Kidney (tissue), 14 donors: ENCODE data around the gene SURF2. TPM values are rescaled to one million over a fixed set of nuclear protein-coding genes. Genes with fewer than 3 reads are reported as not detected.

Source experiments
- DNase-seq, 5 donors: peaks; one replicate each; pipeline ENCODE4 v3.0.0-alpha.2; 2013 to 2020
- FAIRE-seq: peaks from 2 replicates; lab custom pipeline; 2012; peaks lifted over from hg19 to GRCh38; lab: Jason Lieb, UNC
- H3K27ac ChIP-seq, 2 donors: one replicate each; pipeline ENCODE4 v1.7.0; 2013; ENCODE audit warnings: low read depth in 2 of 2, low read length in 2 of 2, inconsistent platforms in 1 of 2
- H3K27me3 ChIP-seq: one replicate; pipeline ENCODE4 v1.7.1; 2013; ENCODE audit warnings: low read length, inconsistent platforms; ENCODE audit not compliant: control insufficient read depth, insufficient read depth
- H3K36me3 ChIP-seq, 3 donors: one replicate each; pipeline versions ENCODE4 v1.7.0 to v1.7.1; 2013; ENCODE audit warnings: low read length in 3 of 3, control low read depth in 1 of 3, inconsistent platforms in 1 of 3; ENCODE audit not compliant: insufficient read depth in 3 of 3, control insufficient read depth in 2 of 3
- H3K4me1 ChIP-seq, 3 donors: one replicate each; pipeline versions ENCODE4 v1.7.0 to v1.7.1; 2013; ENCODE audit warnings: low read length in 3 of 3, inconsistent platforms in 1 of 3, low read depth in 1 of 3; ENCODE audit not compliant: control insufficient read depth in 2 of 3, insufficient read depth in 2 of 3
- H3K4me3 ChIP-seq, 3 donors: one replicate each; pipeline versions ENCODE4 v1.7.0 to v1.8.1; 2013; ENCODE audit warnings: low read length in 3 of 3, control low read depth in 1 of 3, inconsistent platforms in 1 of 3
- H3K9ac ChIP-seq, 3 donors: one replicate each; pipeline versions ENCODE4 v1.7.0 to v1.7.1; 2013; ENCODE audit warnings: low read length in 3 of 3, control low read depth in 1 of 3, inconsistent platforms in 1 of 3
- H3K9me3 ChIP-seq, 3 donors: one replicate each; pipeline versions ENCODE4 v1.7.0 to v1.7.1; 2013; ENCODE audit warnings: low read length in 3 of 3, control low read depth in 1 of 3, inconsistent platforms in 1 of 3; ENCODE audit not compliant: control insufficient read depth in 2 of 3, insufficient read depth in 1 of 3
- intact Hi-C: fragments of 100-400 bp; cut with DNase I; formaldehyde crosslinking; loops from one replicate; pipeline ENCODE4 v1.11.1; 2022
- polyA plus RNA-seq: library from polyadenylated mRNA; stranded (reverse); fragments of 350-450 nt; fragmentation: Illumina TruSeq; extraction: RNeasy Lipid Tissue Mini Kit (QIAGEN cat#74804); gene quantifications from one replicate; pipeline ENCODE4 v1.2.3, GENCODE V29; 2014; ENCODE audit warnings: low read depth, low replicate concordance; ENCODE audit not compliant: insufficient read depth
- total RNA-seq: library from RNA; stranded (reverse); fragmentation: NEBNext Ultra II Directional; extraction: Animal tissue kit (Norgen Biotek cat#: 25700); gene quantifications from one replicate; pipeline ENCODE4 v1.2.1, GENCODE V29; 2021
- TF ChIP-seq, protein P1 (sequence below): IDR thresholded peaks from 3 replicates; pipeline ENCODE4 v1.5.1; 2012; ENCODE audit warnings: mild to moderate bottlenecking, moderate library complexity, borderline replicate concordance; ENCODE audit not compliant: insufficient read depth; ENCODE audit errors: extremely low read depth
- donor health status: control.
- donor health status: control.
- donor health status: control.
- donor health status: control.
- donor health status: control.
- donor health status: DM: yes; HTN: yes; CAD: no.
- donor health status: Normal renal cell carcinoma (clear cell type).

The SURF2 gene
- total and polyA plus RNA-seq, 2 donors from 2014 or later, result 23.5 to 61.2 TPM

DNA sequence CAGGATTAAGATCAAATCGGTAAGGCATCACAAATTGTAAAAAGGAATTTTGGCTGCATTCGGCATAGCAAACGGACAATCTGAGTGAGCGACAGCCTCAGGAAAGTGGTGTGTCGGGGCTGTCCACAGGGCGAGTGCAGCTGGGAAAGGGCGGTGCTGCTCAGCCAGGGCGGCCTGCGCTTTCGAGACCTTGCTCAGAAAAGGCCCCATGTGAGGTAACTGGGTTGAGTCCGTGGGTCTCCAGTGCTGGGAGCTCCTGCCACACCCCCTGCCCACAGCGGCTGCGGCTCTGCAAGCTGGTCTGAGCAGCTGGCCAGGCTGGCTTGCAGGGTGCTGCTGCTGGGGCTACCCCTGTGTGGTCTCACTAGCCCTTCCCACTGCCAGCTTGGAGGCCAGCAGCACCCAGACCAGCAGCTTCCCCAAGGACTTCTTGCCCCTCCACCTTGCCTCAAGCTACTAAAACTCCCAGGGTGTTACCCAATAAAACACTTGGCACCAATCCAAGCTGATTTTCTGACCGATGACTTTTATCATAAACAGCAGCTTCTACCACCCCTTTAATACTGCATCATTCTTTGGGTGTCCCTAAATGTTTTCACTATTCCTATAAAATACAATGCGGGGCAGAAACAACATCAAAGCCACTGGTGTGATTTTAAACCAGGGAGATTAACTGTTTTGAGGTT, 6.2 kb downstream of the SURF2 start:
- FAIRE-seq, result no peak
- peak overlapping the region; percentile 28 to 55 for H3K27ac ChIP-seq
- no peaks in the 10 kb centered on the region for H3K27me3 ChIP-seq
- H3K4me1 ChIP-seq, result peaks cover 3 to 33% (median 22%) of the 10 kb centered on the region in 3 donors
- H3K9ac ChIP-seq, result peak overlapping the region in 1 of 3 donors; percentile 44
- H3K36me3 ChIP-seq, result peaks cover 7 to 59% (median 29%) of the 10 kb centered on the region in 3 donors
- TF ChIP-seq, protein P1, sequence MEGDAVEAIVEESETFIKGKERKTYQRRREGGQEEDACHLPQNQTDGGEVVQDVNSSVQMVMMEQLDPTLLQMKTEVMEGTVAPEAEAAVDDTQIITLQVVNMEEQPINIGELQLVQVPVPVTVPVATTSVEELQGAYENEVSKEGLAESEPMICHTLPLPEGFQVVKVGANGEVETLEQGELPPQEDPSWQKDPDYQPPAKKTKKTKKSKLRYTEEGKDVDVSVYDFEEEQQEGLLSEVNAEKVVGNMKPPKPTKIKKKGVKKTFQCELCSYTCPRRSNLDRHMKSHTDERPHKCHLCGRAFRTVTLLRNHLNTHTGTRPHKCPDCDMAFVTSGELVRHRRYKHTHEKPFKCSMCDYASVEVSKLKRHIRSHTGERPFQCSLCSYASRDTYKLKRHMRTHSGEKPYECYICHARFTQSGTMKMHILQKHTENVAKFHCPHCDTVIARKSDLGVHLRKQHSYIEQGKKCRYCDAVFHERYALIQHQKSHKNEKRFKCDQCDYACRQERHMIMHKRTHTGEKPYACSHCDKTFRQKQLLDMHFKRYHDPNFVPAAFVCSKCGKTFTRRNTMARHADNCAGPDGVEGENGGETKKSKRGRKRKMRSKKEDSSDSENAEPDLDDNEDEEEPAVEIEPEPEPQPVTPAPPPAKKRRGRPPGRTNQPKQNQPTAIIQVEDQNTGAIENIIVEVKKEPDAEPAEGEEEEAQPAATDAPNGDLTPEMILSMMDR, result no peak
- intact Hi-C loops, result no loop called here
- H3K4me3 ChIP-seq, result no peak overlapping the region
- peak in 1 of 5 donors; percentile 66 for DNase-seq
- H3K9me3 ChIP-seq, result no peaks in the 10 kb centered on the region

DNA sequence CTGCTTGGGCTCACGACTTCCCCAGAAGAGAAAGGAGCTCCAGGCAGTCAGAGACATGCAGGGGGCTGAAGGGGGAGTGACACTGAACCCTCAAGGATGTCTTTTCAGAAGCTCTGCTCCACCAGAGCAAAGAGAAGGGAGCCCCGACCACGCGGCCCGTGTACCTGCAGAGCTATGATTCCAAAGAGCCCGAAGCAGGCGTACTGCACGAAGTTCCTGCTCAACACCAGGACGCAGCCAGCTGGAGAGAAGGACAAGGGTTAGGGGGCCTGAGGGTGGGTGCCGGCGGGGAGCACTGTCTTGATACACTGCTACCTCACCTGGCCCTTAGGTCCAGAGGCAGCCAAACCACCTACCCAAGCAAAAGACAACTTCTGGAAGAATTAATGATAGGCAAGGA, 10.1 kb downstream of the SURF2 start:
- no peaks in the 10 kb centered on the region for H3K27me3 ChIP-seq
- peaks cover 4 to 50% (median 34%) of the 10 kb centered on the region in 3 donors for H3K36me3 ChIP-seq
- no peak overlapping the region for H3K27ac ChIP-seq
- H3K9me3 ChIP-seq, result no peaks in the 10 kb centered on the region
- H3K4me1 ChIP-seq, result peaks cover 3 to 61% (median 40%) of the 10 kb centered on the region in 3 donors
- H3K4me3 ChIP-seq, result no peak overlapping the region
- H3K9ac ChIP-seq, result no peak overlapping the region
- no peak for FAIRE-seq
- TF ChIP-seq, protein P1, result no peak
- no peak for DNase-seq
- intact Hi-C loops, result no loop called here

DNA sequence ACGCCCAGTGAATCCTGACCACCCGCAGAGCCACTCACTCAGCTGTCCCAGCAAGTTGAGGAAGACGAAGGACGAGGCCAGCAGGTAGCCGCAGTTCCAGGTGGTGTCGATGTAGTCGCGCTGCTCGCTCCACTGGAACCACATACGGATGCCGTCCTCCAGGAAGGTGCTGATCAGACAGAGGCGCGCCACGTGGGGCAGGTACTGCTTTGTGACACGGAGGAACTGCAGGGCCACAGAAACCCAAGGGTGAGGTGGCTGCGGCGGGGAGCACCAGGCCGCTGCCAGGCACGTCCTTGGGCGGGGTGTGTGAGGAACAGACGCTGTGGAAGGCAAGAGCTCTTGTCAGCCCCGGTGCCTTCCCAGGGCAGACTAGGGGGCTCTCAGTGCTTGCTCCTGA, 10.9 kb downstream of the SURF2 start:
- FAIRE-seq (no peak), DNase-seq (no peak)
- H3K27ac ChIP-seq, result no peak overlapping the region
- intact Hi-C loops, result no loop called here
- H3K4me3 ChIP-seq, result no peak overlapping the region
- H3K9ac ChIP-seq, result no peak overlapping the region
- H3K9me3 ChIP-seq, result no peaks in the 10 kb centered on the region
- no peaks in the 10 kb centered on the region for H3K27me3 ChIP-seq
- H3K4me1 ChIP-seq, result peaks cover 3 to 68% (median 48%) of the 10 kb centered on the region in 3 donors
- TF ChIP-seq, protein P1, result no peak
- H3K36me3 ChIP-seq, result peaks cover 4 to 43% (median 30%) of the 10 kb centered on the region in 3 donors
